ENCODE results near the gene FXYD4. TPM values are rescaled to one million over a fixed set of nuclear protein-coding genes. Genes with fewer than 3 reads are reported as not detected.

FXYD4 gene
- total RNA-seq, 1 donor from 2014 or later = not detected

GRCh38 chr10:43398939-43399319 is 27.5 kb downstream of the FXYD4 start:
- Mint-ChIP-seq H3K4me3 (ENCODE audit: unreplicated experiment) (no peak overlapping the region), H3K9me3 (ENCODE audit: low read depth) (no peaks in the 10 kb centered on the region), H3K4me1 (ENCODE audit: low read depth) (peaks cover 74% of the 10 kb centered on the region), H3K27me3 (ENCODE audit: low read depth) (no peaks in the 10 kb centered on the region), H3K36me3 (ENCODE audit: low read depth) (peaks cover 6% of the 10 kb centered on the region), H3K27ac (ENCODE audit: unreplicated experiment) (peak overlapping the region; percentile 85)
- DNase-seq (ENCODE audit: low spot score) = peak; percentile 10
- no peak for TF ChIP-seq CTCF (IDR thresholded peaks at IDR 0.05)

GRCh38 chr10:43399320-43400310 is 28.2 kb downstream of the FXYD4 start:
- H3K9me3 Mint-ChIP-seq (ENCODE audit: low read depth) = no peaks in the 10 kb centered on the region
- peaks cover 79% of the 10 kb centered on the region for H3K4me1 Mint-ChIP-seq (ENCODE audit: low read depth)
- no peak for DNase-seq (ENCODE audit: low spot score)
- no peak overlapping the region for H3K4me3 Mint-ChIP-seq (ENCODE audit: unreplicated experiment)
- H3K27ac Mint-ChIP-seq (ENCODE audit: unreplicated experiment) = peak overlapping the region; percentile 85
- peaks cover 6% of the 10 kb centered on the region for H3K36me3 Mint-ChIP-seq (ENCODE audit: low read depth)
- H3K27me3 Mint-ChIP-seq (ENCODE audit: low read depth) = no peaks in the 10 kb centered on the region
- no peak for TF ChIP-seq CTCF (IDR thresholded peaks at IDR 0.05)

GRCh38 chr10:43401627-43402026 is 30.2 kb downstream of the FXYD4 start:
- no peak for TF ChIP-seq CTCF (IDR thresholded peaks at IDR 0.05)
- Mint-ChIP-seq H3K36me3 (ENCODE audit: low read depth) (peaks cover 6% of the 10 kb centered on the region), H3K4me1 (ENCODE audit: low read depth) (peaks cover 80% of the 10 kb centered on the region), H3K27ac (ENCODE audit: unreplicated experiment) (peak overlapping the region; percentile 67), H3K4me3 (ENCODE audit: unreplicated experiment) (no peak overlapping the region), H3K9me3 (ENCODE audit: low read depth) (no peaks in the 10 kb centered on the region), H3K27me3 (ENCODE audit: low read depth) (no peaks in the 10 kb centered on the region)
- no peak for DNase-seq (ENCODE audit: low spot score)

GRCh38 chr10:43402176-43402575 is 30.7 kb downstream of the FXYD4 start:
- DNase-seq (ENCODE audit: low spot score) = no peak
- Mint-ChIP-seq H3K27ac (ENCODE audit: unreplicated experiment) (peak overlapping the region; percentile 69), H3K4me3 (ENCODE audit: unreplicated experiment) (no peak overlapping the region), H3K27me3 (ENCODE audit: low read depth) (no peaks in the 10 kb centered on the region), H3K4me1 (ENCODE audit: low read depth) (peaks cover 78% of the 10 kb centered on the region), H3K9me3 (ENCODE audit: low read depth) (no peaks in the 10 kb centered on the region), H3K36me3 (ENCODE audit: low read depth) (peaks cover 6% of the 10 kb centered on the region)
- TF ChIP-seq CTCF (IDR thresholded peaks at IDR 0.05) = no peak

GRCh38 chr10:43402880-43403452 is 31.5 kb downstream of the FXYD4 start:
- Mint-ChIP-seq H3K4me1 (ENCODE audit: low read depth) (peaks cover 70% of the 10 kb centered on the region), H3K4me3 (ENCODE audit: unreplicated experiment) (no peak overlapping the region), H3K27ac (ENCODE audit: unreplicated experiment) (peak overlapping the region; percentile 54), H3K36me3 (ENCODE audit: low read depth) (peaks cover 6% of the 10 kb centered on the region), H3K9me3 (ENCODE audit: low read depth) (no peaks in the 10 kb centered on the region), H3K27me3 (ENCODE audit: low read depth) (no peaks in the 10 kb centered on the region)
- DNase-seq (ENCODE audit: low spot score) = no peak
- TF ChIP-seq CTCF (IDR thresholded peaks at IDR 0.05) = no peak
